Right atrium auricular region (tissue), 2 donors: ENCODE data around the gene HOXA2. TPM values are rescaled to one million over a fixed set of nuclear protein-coding genes. Genes with fewer than 3 reads are reported as not detected.

ENCODE experiments used
- DNase-seq: peaks from one replicate; pipeline ENCODE4 v3.0.0-alpha.2; 2019; ENCODE audit warnings: low spot score
- H3K27ac ChIP-seq, 2 donors: fragments of 200-600 bp; sonication (generic); 1 replicate in 1 of 2; 2 replicates in 1 of 2; pipeline ENCODE4 v1.5.1; 2016 to 2019
- H3K27me3 ChIP-seq, 2 donors: fragments of 200-600 bp; sonication (generic); one replicate each; pipeline versions ENCODE4 v1.5.1 to v1.6.0; 2017 to 2019
- H3K36me3 ChIP-seq: fragments of 200-600 bp; sonication (generic); one replicate; pipeline ENCODE4 v1.5.1; 2016
- H3K4me1 ChIP-seq, 2 donors: fragments of 200-600 bp; sonication (generic); one replicate each; pipeline versions ENCODE4 v1.5.1 to v1.6.0; 2017 to 2019
- H3K4me3 ChIP-seq, 2 donors: fragments of 200-600 bp; sonication (generic); 1 replicate in 1 of 2; 2 replicates in 1 of 2; pipeline ENCODE4 v1.5.1; 2017 to 2019; ENCODE audit warnings: mild to moderate bottlenecking in 1 of 2, moderate library complexity in 1 of 2
- H3K9me3 ChIP-seq, 2 donors: fragments of 200-600 bp; sonication (generic); one replicate each; pipeline ENCODE4 v1.5.1; 2019
- CTCF ChIP-seq, 2 donors: fragments of 200-600 bp; sonication (generic); IDR thresholded peaks; one replicate each; pipeline ENCODE4 v1.5.1; 2019; ENCODE audit warnings: antibody characterized with exemption in 2 of 2
- total RNA-seq, 2 donors: library from RNA; depleted of rRNA; stranded (reverse); fragments of >200 nt; gene quantifications; one replicate each; pipeline ENCODE4 v1.1.0, GENCODE V29; 2016

HOXA2 gene
- total RNA-seq, 2 donors from 2014 or later = 0.16 to 0.33 TPM

GRCh38 chr7:27109466-27110185, 7.1 kb upstream of the HOXA2 start:
- no peak for TF ChIP-seq CTCF (IDR thresholded peaks at IDR 0.05)
- DNase-seq = peak; percentile 40
- Histone ChIP-seq H3K27me3 (peaks cover 5 to 40% of the 10 kb centered on the region in 2 donors), H3K9me3 (no peaks in the 10 kb centered on the region), H3K4me1 (peaks cover 0 to 10% of the 10 kb centered on the region in 2 donors), H3K4me3 (no peak overlapping the region), H3K36me3 (no peaks in the 10 kb centered on the region), H3K27ac (peak overlapping the region in 1 of 2 donors; percentile 66)

- DNase-seq = peak; percentile 57
- H3K27ac ChIP-seq = peak overlapping the region; percentile 66 to 71
- peaks cover 7 to 39% of the 10 kb centered on the region in 2 donors for H3K27me3 ChIP-seq
- peak overlapping the region; percentile 12 to 38 for H3K4me3 ChIP-seq
- H3K36me3 ChIP-seq = no peaks in the 10 kb centered on the region
- H3K4me1 ChIP-seq = peaks cover 0 to 10% of the 10 kb centered on the region in 2 donors
- no peak for TF ChIP-seq CTCF (IDR thresholded peaks at IDR 0.05)
- no peaks in the 10 kb centered on the region for H3K9me3 ChIP-seq
Observed at GRCh38 chr7:27108390-27109127, 6.1 kb upstream of the HOXA2 start.

GRCh38 chr7:27107391-27108381, 5.2 kb upstream of the HOXA2 start:
- peak overlapping the region; percentile 12 to 38 for H3K4me3 ChIP-seq
- H3K27ac ChIP-seq = peak overlapping the region; percentile 66 to 71
- no peaks in the 10 kb centered on the region for H3K9me3 ChIP-seq
- peak; percentile 32 for DNase-seq
- H3K27me3 ChIP-seq = peaks cover 10 to 38% of the 10 kb centered on the region in 2 donors
- peaks cover 0 to 10% of the 10 kb centered on the region in 2 donors for H3K4me1 ChIP-seq
- TF ChIP-seq CTCF (IDR thresholded peaks at IDR 0.05) = no peak
- no peaks in the 10 kb centered on the region for H3K36me3 ChIP-seq

GRCh38 chr7:27106901-27107240, 4.4 kb upstream of the HOXA2 start:
- Histone ChIP-seq H3K27ac (peak overlapping the region; percentile 37 to 63), H3K4me1 (peaks cover 0 to 18% of the 10 kb centered on the region in 2 donors), H3K36me3 (no peaks in the 10 kb centered on the region), H3K9me3 (no peaks in the 10 kb centered on the region), H3K27me3 (peaks cover 13 to 46% of the 10 kb centered on the region in 2 donors), H3K4me3 (peak overlapping the region in 1 of 2 donors; percentile 35)
- no peak for TF ChIP-seq CTCF (IDR thresholded peaks at IDR 0.05)
- DNase-seq = no peak

GRCh38 chr7:27106181-27106900, 3.9 kb upstream of the HOXA2 start:
- H3K4me1 ChIP-seq = peaks cover 0 to 22% of the 10 kb centered on the region in 2 donors
- TF ChIP-seq CTCF (IDR thresholded peaks at IDR 0.05) = no peak
- H3K9me3 ChIP-seq = no peaks in the 10 kb centered on the region
- peak overlapping the region; percentile 2 to 35 for H3K4me3 ChIP-seq
- no peaks in the 10 kb centered on the region for H3K36me3 ChIP-seq
- no peak for DNase-seq
- peaks cover 13 to 50% of the 10 kb centered on the region in 2 donors for H3K27me3 ChIP-seq
- H3K27ac ChIP-seq = peak overlapping the region; percentile 37 to 63
